IMR-90 (cell line): ENCODE data around the gene GPC6. TPM values are rescaled to one million over a fixed set of nuclear protein-coding genes. Genes with fewer than 3 reads are reported as not detected.

Experiments used
- ATAC-seq: fragments of 200-7000 bp; cut with Tn5 transposase; 2 replicates; pipeline ENCODE4 v1.9.1; 2020; ENCODE audit warnings: low read depth, mild to moderate bottlenecking, moderate library complexity
- BruUV-seq: library from RNA; stranded (reverse); fragments of 400-500 nt; replicated peaks from 2 replicates; lab custom pipeline; 2021; lab: Mats Ljungman, UMichigan
- CTCF ChIA-PET: fragments of 300-600 bp; formaldehyde crosslinking; extraction: SDS; loops from one replicate; lab custom pipeline; 2021; ENCODE audit warnings: antibody characterized with exemption; lab: Yijun Ruan, JAX
- POLR2A ChIA-PET: fragments of 300-600 bp; sonication (Branson Sonifier 250); formaldehyde crosslinking; loops from one replicate; lab custom pipeline; 2022; ENCODE audit warnings: antibody characterized with exemption; ENCODE audit not compliant: unreplicated experiment; lab: Charles Lee
- DNase-seq: peaks from one replicate; pipeline ENCODE4 v3.0.0; 2013
- H2AFZ ChIP-seq: replicated peaks from 2 replicates; pipeline ENCODE3; 2013; ENCODE audit warnings: low read length, mild to moderate bottlenecking; ENCODE audit not compliant: poor library complexity
- H2AK5ac ChIP-seq: 2 replicates; pipeline ENCODE4 v1.6.1; 2013; ENCODE audit warnings: low read depth, low read length, inconsistent platforms
- H2AK9ac ChIP-seq: replicated peaks from 2 replicates; pipeline ENCODE3; 2013; ENCODE audit warnings: mild to moderate bottlenecking, low read depth, low read length, moderate library complexity; ENCODE audit not compliant: poor library complexity
- H2BK120ac ChIP-seq: 2 replicates; pipeline ENCODE4 v1.6.1; 2013; ENCODE audit warnings: low read depth, low read length, inconsistent platforms
- H2BK15ac ChIP-seq: 3 replicates; pipeline ENCODE4 v1.6.1; 2013; ENCODE audit warnings: low read depth, low read length, inconsistent platforms
- H2BK20ac ChIP-seq: 2 replicates; pipeline ENCODE4 v1.6.1; 2013; ENCODE audit warnings: low read depth, mild to moderate bottlenecking, inconsistent platforms, low read length, moderate library complexity
- H2BK5ac ChIP-seq: 2 replicates; pipeline ENCODE4 v1.6.1; 2013; ENCODE audit warnings: mild to moderate bottlenecking, low read depth, low read length, inconsistent platforms; ENCODE audit not compliant: poor library complexity, severe bottlenecking
- H3K14ac ChIP-seq: replicated peaks from 2 replicates; pipeline ENCODE4 v1.6.1; 2013; ENCODE audit warnings: low read depth, low read length, inconsistent platforms
- H3K18ac ChIP-seq: 2 replicates; pipeline ENCODE4 v1.6.1; 2013; ENCODE audit warnings: low read depth, low read length, control low read depth
- H3K23ac ChIP-seq: 2 replicates; pipeline ENCODE4 v1.6.1; 2013; ENCODE audit warnings: low read depth, low read length, inconsistent platforms
- H3K27ac ChIP-seq: 2 replicates; pipeline ENCODE4 v1.5.1; 2013; ENCODE audit warnings: mild to moderate bottlenecking, control low read depth, low read length; ENCODE audit not compliant: insufficient read depth
- H3K27me3 ChIP-seq: 2 replicates; pipeline ENCODE4 v1.6.1; 2013; ENCODE audit warnings: low read length; ENCODE audit not compliant: control insufficient read depth, insufficient read depth
- H3K36me3 ChIP-seq: 2 replicates; pipeline ENCODE4 v1.6.1; 2013; ENCODE audit warnings: low read length, mixed read lengths; ENCODE audit not compliant: control insufficient read depth, insufficient read depth
- H3K4ac ChIP-seq: 2 replicates; pipeline ENCODE4 v1.6.1; 2013; ENCODE audit warnings: low read depth, low read length, inconsistent platforms
- H3K4me1 ChIP-seq: 2 replicates; pipeline ENCODE4 v1.6.1; 2013; ENCODE audit warnings: low read length, mixed read lengths; ENCODE audit not compliant: control insufficient read depth, insufficient read depth
- H3K4me2 ChIP-seq: 2 replicates; pipeline ENCODE4 v1.6.1; 2013; ENCODE audit warnings: low read depth, mild to moderate bottlenecking, control low read depth, low read length, moderate library complexity
- H3K4me3 ChIP-seq: 2 replicates; pipeline ENCODE4 v1.5.1; 2013; ENCODE audit warnings: low read depth, mild to moderate bottlenecking, control low read depth, low read length, moderate library complexity; ENCODE audit not compliant: insufficient read depth
- H3K56ac ChIP-seq: 2 replicates; pipeline ENCODE4 v1.6.1; 2013; ENCODE audit warnings: low read length, inconsistent platforms; ENCODE audit not compliant: insufficient read depth; ENCODE audit errors: extremely low read depth
- H3K79me1 ChIP-seq, 2 experiments: 2 replicates each; pipeline ENCODE4 v1.6.1; 2013; ENCODE audit warnings: low read length in 2 of 2, inconsistent platforms in 1 of 2, low read depth in 1 of 2
- H3K9ac ChIP-seq: 2 replicates; pipeline ENCODE4 v1.6.1; 2013; ENCODE audit warnings: low read depth, low read length, control low read depth
- H3K9me1 ChIP-seq: 2 replicates; pipeline ENCODE4 v1.6.1; 2013; ENCODE audit warnings: low read length, inconsistent platforms; ENCODE audit not compliant: insufficient read depth
- H3K9me3 ChIP-seq: 2 replicates; pipeline ENCODE4 v1.6.1; 2013; ENCODE audit warnings: low read length; ENCODE audit not compliant: control insufficient read depth, insufficient read depth
- H4K20me1 ChIP-seq: 2 replicates; pipeline ENCODE4 v1.6.1; 2013; ENCODE audit warnings: low read length, inconsistent platforms; ENCODE audit not compliant: insufficient read depth
- H4K5ac ChIP-seq: 2 replicates; pipeline ENCODE4 v1.6.1; 2013; ENCODE audit warnings: mild to moderate bottlenecking, low read depth, low read length, control low read depth
- H4K8ac ChIP-seq, 2 experiments: 2 replicates each; pipeline ENCODE4 v1.6.1; 2013; ENCODE audit warnings: low read depth in 2 of 2, low read length in 2 of 2, control low read depth in 1 of 2, inconsistent platforms in 1 of 2
- H4K91ac ChIP-seq: 2 replicates; pipeline ENCODE4 v1.6.1; 2013; ENCODE audit warnings: low read depth, low read length, inconsistent platforms; ENCODE audit not compliant: insufficient read depth
- CHD1 ChIP-seq: IDR thresholded peaks from 2 replicates; pipeline ENCODE4 v1.6.1; 2012; ENCODE audit warnings: low read depth, low read length, improper control_type of control experiment
- WGBS, 2 experiments: methylation state at CpG; one replicate each; pipeline versions ENCODE4 v1.1.5 to v1.1.7; 2013; ENCODE audit warnings: missing lambda C conversion rate in 2 of 2; ENCODE audit not compliant: insufficient read length in 1 of 2; ENCODE audit errors: extremely low coverage in 2 of 2; 5-methylcytosine and 5-hydroxymethylcytosine counted together
- dilution Hi-C: fragments of 300-500 bp; cut with HindIII; formaldehyde crosslinking; loops from one replicate; pipeline ENCODE4 v1.14.3; 2018; ENCODE audit warnings: low sequenced_read_pairs; ENCODE audit not compliant: unreplicated experiment
- in situ Hi-C: fragments of 300-500 bp; cut with MboI; formaldehyde crosslinking; loops from 3 replicates; pipeline ENCODE4 v1.14.3; 2019; ENCODE audit warnings: low sequenced_read_pairs, inconsistent platforms, mixed read lengths
- intact Hi-C: fragments of 100-400 bp; cut with micrococcal nuclease; formaldehyde crosslinking; loops from 2 replicates; pipeline ENCODE4 v1.10.0; 2022
- polyA plus RNA-seq, 3 experiments: library from polyadenylated mRNA; depleted of rRNA; stranded (reverse); fragments of >200 nt; gene quantifications; 2 replicates each; pipeline ENCODE4 v1.2.3, GENCODE V29; 2012; ENCODE audit warnings: low replicate concordance in 1 of 3
- total RNA-seq: library from RNA; depleted of rRNA; stranded (reverse); fragments of >200 nt; gene quantifications from 2 replicates; pipeline ENCODE4 v1.2.3, GENCODE V29; 2012

The GPC6 gene
- total and polyA plus RNA-seq, 2 of the 4 experiments (the other 2 are of a cell fraction) = 14.9 to 39.4 TPM

GRCh38 chr13:93946994-93947393, 720.4 kb downstream of the GPC6 start:
- dilution Hi-C loops = no loop called here
- Histone ChIP-seq H2BK5ac (no peak overlapping the region), H3K9me1 (no peaks in the 10 kb centered on the region; the same call in 1 of the 2 replicates), H2BK20ac (no peak overlapping the region), H3K79me1 (no peaks in the 10 kb centered on the region), H3K9ac (no peak overlapping the region), H3K4ac (no peak overlapping the region), H3K4me1 (peaks cover 2% of the 10 kb centered on the region; the same call in 1 of the 2 replicates), H3K4me2 (no peak overlapping the region), H3K9me3 (no peaks in the 10 kb centered on the region), H3K4me3 (no peak overlapping the region), H4K91ac (no peak overlapping the region), H3K27ac (no peak overlapping the region), H4K8ac (peak overlapping the region in 1 of 2 experiments; percentile 26; a peak in 1 of 4 replicates), H3K27me3 (no peaks in the 10 kb centered on the region), H2AK9ac (no peak overlapping the region), H3K18ac (no peak overlapping the region; the same call in 1 of the 2 replicates), H2BK15ac (no peak overlapping the region), H4K5ac (no peak overlapping the region), H3K36me3 (no peaks in the 10 kb centered on the region), H2AFZ (no peak overlapping the region), H3K23ac (no peak overlapping the region), H2AK5ac (no peak overlapping the region), H3K14ac (no peak overlapping the region), H2BK120ac (no peak overlapping the region), H4K20me1 (no peaks in the 10 kb centered on the region), H3K56ac (no peak overlapping the region)
- ATAC-seq (0 out of 2 replicates have a peak, but pooled peaks have one; percentile 17), DNase-seq (no peak)
- intact Hi-C loops = loop anchor here (10.0 kb wide), 1 partner anchor 722 kb away; the partner anchor contains the start of gene GPC6
- 100% methylated on average over 1 of the region's 3 CpGs; no CpG with 5 or more reads in 1 of the 2 experiments for WGBS, 2 experiments
- ChIA-PET POLR2A (no interaction called here), CTCF (no interaction called here)
- no TSS peak for BruUV-seq
- TF ChIP-seq CHD1 = no peak
- in situ Hi-C loops = no loop called here
